Measurements from ENCODE around the gene NMUR1. TPM values are rescaled to one million over a fixed set of nuclear protein-coding genes. Genes with fewer than 3 reads are reported as not detected.

The NMUR1 gene
- total and polyA plus RNA-seq, 2 donors (not counting 3 experiments of a cell fraction or from before 2014, with no cell fraction given), result not detected

DNA sequence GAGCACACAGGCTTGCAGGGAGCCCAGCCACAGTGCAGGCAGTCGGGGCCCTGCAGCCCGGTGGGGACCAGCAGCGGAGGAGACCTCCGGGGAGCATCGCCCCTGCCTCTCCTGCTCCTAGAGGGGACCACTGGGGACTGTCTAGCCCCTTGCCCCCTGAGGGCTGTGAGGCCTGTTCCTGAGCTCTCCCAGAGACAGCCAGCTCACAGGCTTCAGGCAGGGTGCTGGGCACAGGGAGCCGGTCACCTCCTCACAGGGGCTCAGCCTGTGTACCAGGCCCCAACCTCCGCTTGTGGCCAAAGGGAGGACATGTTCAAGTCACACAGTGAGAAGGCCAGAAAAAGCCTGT, 3.5 kb upstream of the NMUR1 start:
- Histone ChIP-seq H3K9me1 (replicated peaks; ENCODE audit: control insufficient read depth, extremely low read depth, insufficient read depth, low read length) (no peaks in the 10 kb centered on the region), H3K27ac (ENCODE audit: insufficient read depth, low read depth, low read length) (no peak overlapping the region), H3K9me3 (replicated peaks; ENCODE audit: control insufficient read depth, insufficient read depth, low read length) (no peaks in the 10 kb centered on the region), H2AFZ (ENCODE audit: low read depth, low read length) (no peak overlapping the region), H3K4me1 (ENCODE audit: control insufficient read depth, extremely low read depth, insufficient read depth, low read length) (peaks cover 3% of the 10 kb centered on the region), H3K36me3 (ENCODE audit: control insufficient read depth in 2 of 2, extremely low read depth in 1 of 2, insufficient read depth in 2 of 2, low read length in 2 of 2) (no peaks in the 10 kb centered on the region), H3K4me2 (ENCODE audit: insufficient read depth, low read length) (no peak overlapping the region), H3K4me3 (replicated peaks in 1 of 3; ENCODE audit: insufficient read depth in 1 of 3, low read depth in 1 of 3, low read length in 3 of 3) (no peak overlapping the region), H3K9ac (replicated peaks; ENCODE audit: extremely low read depth, insufficient read depth, low read length) (no peak overlapping the region), H4K20me1 (replicated peaks; ENCODE audit: control insufficient read depth, extremely low read depth, insufficient read depth, low read length) (no peaks in the 10 kb centered on the region), H3K79me2 (ENCODE audit: control insufficient read depth, insufficient read depth, low read length) (no peaks in the 10 kb centered on the region), H3K27me3 (ENCODE audit: control insufficient read depth in 2 of 2, insufficient read depth in 2 of 2, low read length in 2 of 2) (peaks cover 9 to 13% of the 10 kb centered on the region in 2 experiments)
- CTCF ChIA-PET, result interaction anchor here (0.9 to 4.8 kb wide), 3 partner anchors 10 to 51 kb away, joined by 3 to 17 read pairs (median 3); no protein-coding TSS in a partner anchor
- no peak for FAIRE-seq
- intact Hi-C loops (cut with micrococcal nuclease) (no loop called here), dilution Hi-C loops (cut with MboI; ENCODE audit: extremely low pct_ligation_motif_present, low sequenced_read_pairs) (no loop called here)
- BruUV-seq (replicated peaks), result no TSS peak
- DNase-seq (ENCODE audit: low read depth, low spot score), result no peak
- POLR2A ChIA-PET, result no interaction called here
- TF ChIP-seq, protein P1, sequence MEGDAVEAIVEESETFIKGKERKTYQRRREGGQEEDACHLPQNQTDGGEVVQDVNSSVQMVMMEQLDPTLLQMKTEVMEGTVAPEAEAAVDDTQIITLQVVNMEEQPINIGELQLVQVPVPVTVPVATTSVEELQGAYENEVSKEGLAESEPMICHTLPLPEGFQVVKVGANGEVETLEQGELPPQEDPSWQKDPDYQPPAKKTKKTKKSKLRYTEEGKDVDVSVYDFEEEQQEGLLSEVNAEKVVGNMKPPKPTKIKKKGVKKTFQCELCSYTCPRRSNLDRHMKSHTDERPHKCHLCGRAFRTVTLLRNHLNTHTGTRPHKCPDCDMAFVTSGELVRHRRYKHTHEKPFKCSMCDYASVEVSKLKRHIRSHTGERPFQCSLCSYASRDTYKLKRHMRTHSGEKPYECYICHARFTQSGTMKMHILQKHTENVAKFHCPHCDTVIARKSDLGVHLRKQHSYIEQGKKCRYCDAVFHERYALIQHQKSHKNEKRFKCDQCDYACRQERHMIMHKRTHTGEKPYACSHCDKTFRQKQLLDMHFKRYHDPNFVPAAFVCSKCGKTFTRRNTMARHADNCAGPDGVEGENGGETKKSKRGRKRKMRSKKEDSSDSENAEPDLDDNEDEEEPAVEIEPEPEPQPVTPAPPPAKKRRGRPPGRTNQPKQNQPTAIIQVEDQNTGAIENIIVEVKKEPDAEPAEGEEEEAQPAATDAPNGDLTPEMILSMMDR (IDR thresholded peaks at IDR 0.05; ENCODE audit: extremely low read depth in 1 of 2, insufficient read depth in 1 of 2, low read depth in 1 of 2, low read length in 2 of 2), result no peak
- TF ChIP-seq EZH2 (IDR thresholded peaks at IDR 0.05; ENCODE audit: borderline replicate concordance, low read depth, low read length, severe bottlenecking) (no peak), POLR2AphosphoS5 (IDR thresholded peaks at IDR 0.05; ENCODE audit: insufficient read depth, low read depth, low read length) (no peak), MYC (IDR thresholded peaks at IDR 0.05; ENCODE audit: low read depth, low read length) (no peak)
- TF ChIP-seq, protein P2, sequence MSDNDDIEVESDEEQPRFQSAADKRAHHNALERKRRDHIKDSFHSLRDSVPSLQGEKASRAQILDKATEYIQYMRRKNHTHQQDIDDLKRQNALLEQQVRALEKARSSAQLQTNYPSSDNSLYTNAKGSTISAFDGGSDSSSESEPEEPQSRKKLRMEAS (IDR thresholded peaks at IDR 0.05; ENCODE audit: insufficient read depth, insufficient read length), result no peak
